K562 (cell line): Measurements from ENCODE around the gene DNAJC18. TPM values are rescaled to one million over a fixed set of nuclear protein-coding genes. Genes with fewer than 3 reads are reported as not detected.

Source experiments
- GTF2F1 ChIP-seq: IDR thresholded peaks from 2 replicates; pipeline ENCODE4 v1.6.1; 2011; ENCODE audit warnings: low read depth, low read length, improper control_type of control experiment
- KLF10 ChIP-seq: fragments of 250-450 bp; sonication (Bioruptor Pico); IDR thresholded peaks from 2 replicates; pipeline ENCODE4 v1.6.1; 2021; ENCODE audit warnings: matching md5 sums
- MYC ChIP-seq, 2 experiments: fragments of 250-450 bp in 1 of 2; sonication (Bioruptor Pico) in 1 of 2; IDR thresholded peaks; 2 replicates each; pipeline versions ENCODE4 v1.5.1 to v1.6.1; 2012 to 2021; ENCODE audit warnings: low read depth in 2 of 2, borderline replicate concordance in 1 of 2, improper control_type of control experiment in 1 of 2, low read length in 1 of 2, mild to moderate bottlenecking in 1 of 2, moderate library complexity in 1 of 2
- NFATC3 ChIP-seq: fragments of 450-650 bp; IDR thresholded peaks from 2 replicates; pipeline ENCODE4 v1.6.1; 2017; ENCODE audit warnings: mild to moderate bottlenecking
- polyA plus RNA-seq, 8 experiments: library from polyadenylated mRNA; depleted of rRNA in 4 of 8; stranded (reverse) in 5 of 8; unstranded in 3 of 8; fragments of >200 nt; fragmentation: Nextera tagmentation in 2 of 8; fragmentation: Illumina TruSeq in 1 of 8; extraction: Ambion mirVana in 2 of 8; extraction: Trizol in 1 of 8; gene quantifications; 2 replicates each; pipeline versions ENCODE4 v1.2.1 to v1.2.3, GENCODE V29; 2011 to 2014; ENCODE audit warnings: inconsistent platforms in 1 of 8, missing spikeins in 1 of 8
- total RNA-seq, 7 experiments: library from RNA; depleted of rRNA in 6 of 7; stranded (reverse); fragments of >200 nt in 6 of 7; fragmentation: Illumina TruSeq in 2 of 7; extraction: Trizol in 2 of 7; gene quantifications; 2 replicates each; pipeline versions ENCODE4 v1.2.1 to v1.2.3, GENCODE V29; 2011 to 2021; ENCODE audit warnings: low replicate concordance in 1 of 7
- TF ChIP-seq, protein P1 (sequence below): fragments of 450-650 bp; IDR thresholded peaks from 2 replicates; pipeline ENCODE4 v1.6.1; 2016; ENCODE audit warnings: low read depth
- TF ChIP-seq, protein P2 (sequence below): sonication (generic); formaldehyde crosslinking; IDR thresholded peaks from 2 replicates; pipeline ENCODE4 v1.8.0; 2022; ENCODE audit warnings: mild to moderate bottlenecking, missing genetic modification reagents, borderline replicate concordance
- TF ChIP-seq, protein P3 (sequence below): fragments of 150-350 bp; conservative IDR thresholded peaks from 2 replicates; pipeline ENCODE4 v1.6.1; 2014; ENCODE audit warnings: low read length
- TF ChIP-seq, protein P4 (sequence below): fragments of 250-450 bp; sonication (Bioruptor Pico); IDR thresholded peaks from 2 replicates; pipeline ENCODE4 v1.4.0; 2020; ENCODE audit warnings: borderline replicate concordance

DNAJC18 gene
- total and polyA plus RNA-seq, 9 of the 15 experiments (the other 6 are each of a cell fraction or from before 2014, with no cell fraction given): 1.5 to 13.3 (median 7.5) TPM

DNA sequence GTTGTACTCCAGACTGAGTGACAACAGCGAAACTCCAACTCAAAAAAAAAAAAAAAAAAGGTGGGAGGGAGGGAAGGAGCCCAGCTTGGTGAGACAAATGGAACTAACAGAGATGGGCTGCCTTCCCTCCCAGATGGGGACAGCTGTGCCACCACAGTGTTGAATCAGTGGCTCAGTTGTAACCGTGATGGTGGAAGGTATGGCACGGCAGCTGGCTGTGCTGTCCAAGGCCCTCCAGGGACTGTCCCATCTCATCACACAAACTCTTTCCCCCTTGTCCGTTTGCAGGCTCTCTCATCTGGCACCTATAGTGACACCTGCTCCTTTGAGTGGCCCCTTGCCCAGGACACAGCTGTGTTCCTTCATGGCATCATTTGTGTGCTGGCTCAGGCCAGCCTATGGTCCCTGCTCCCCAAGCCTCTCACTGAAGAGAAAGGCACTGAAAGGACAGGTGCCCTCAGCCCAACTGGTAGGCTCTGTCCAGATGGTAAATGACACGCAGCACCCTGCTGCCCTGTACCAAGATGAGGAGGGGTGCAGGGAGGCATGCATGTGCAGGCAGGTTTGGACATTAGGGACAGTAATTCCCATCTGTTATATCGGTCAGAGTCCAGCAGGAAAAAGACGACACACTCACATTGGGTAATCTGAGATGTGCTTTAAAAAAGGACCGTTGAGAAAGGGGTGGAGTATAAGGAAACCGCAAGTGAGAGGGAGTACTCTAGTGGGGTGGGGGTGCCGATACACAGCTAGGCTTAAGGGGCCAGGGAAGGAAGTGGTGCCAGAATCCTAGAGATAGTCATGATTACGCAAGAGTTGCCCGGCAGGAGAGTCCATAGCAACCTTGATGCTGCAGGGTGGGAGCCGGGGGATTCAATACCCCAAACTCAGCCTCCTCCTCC lies 35.8 kb upstream of the DNAJC18 start (continued):
- TF ChIP-seq, protein P1, sequence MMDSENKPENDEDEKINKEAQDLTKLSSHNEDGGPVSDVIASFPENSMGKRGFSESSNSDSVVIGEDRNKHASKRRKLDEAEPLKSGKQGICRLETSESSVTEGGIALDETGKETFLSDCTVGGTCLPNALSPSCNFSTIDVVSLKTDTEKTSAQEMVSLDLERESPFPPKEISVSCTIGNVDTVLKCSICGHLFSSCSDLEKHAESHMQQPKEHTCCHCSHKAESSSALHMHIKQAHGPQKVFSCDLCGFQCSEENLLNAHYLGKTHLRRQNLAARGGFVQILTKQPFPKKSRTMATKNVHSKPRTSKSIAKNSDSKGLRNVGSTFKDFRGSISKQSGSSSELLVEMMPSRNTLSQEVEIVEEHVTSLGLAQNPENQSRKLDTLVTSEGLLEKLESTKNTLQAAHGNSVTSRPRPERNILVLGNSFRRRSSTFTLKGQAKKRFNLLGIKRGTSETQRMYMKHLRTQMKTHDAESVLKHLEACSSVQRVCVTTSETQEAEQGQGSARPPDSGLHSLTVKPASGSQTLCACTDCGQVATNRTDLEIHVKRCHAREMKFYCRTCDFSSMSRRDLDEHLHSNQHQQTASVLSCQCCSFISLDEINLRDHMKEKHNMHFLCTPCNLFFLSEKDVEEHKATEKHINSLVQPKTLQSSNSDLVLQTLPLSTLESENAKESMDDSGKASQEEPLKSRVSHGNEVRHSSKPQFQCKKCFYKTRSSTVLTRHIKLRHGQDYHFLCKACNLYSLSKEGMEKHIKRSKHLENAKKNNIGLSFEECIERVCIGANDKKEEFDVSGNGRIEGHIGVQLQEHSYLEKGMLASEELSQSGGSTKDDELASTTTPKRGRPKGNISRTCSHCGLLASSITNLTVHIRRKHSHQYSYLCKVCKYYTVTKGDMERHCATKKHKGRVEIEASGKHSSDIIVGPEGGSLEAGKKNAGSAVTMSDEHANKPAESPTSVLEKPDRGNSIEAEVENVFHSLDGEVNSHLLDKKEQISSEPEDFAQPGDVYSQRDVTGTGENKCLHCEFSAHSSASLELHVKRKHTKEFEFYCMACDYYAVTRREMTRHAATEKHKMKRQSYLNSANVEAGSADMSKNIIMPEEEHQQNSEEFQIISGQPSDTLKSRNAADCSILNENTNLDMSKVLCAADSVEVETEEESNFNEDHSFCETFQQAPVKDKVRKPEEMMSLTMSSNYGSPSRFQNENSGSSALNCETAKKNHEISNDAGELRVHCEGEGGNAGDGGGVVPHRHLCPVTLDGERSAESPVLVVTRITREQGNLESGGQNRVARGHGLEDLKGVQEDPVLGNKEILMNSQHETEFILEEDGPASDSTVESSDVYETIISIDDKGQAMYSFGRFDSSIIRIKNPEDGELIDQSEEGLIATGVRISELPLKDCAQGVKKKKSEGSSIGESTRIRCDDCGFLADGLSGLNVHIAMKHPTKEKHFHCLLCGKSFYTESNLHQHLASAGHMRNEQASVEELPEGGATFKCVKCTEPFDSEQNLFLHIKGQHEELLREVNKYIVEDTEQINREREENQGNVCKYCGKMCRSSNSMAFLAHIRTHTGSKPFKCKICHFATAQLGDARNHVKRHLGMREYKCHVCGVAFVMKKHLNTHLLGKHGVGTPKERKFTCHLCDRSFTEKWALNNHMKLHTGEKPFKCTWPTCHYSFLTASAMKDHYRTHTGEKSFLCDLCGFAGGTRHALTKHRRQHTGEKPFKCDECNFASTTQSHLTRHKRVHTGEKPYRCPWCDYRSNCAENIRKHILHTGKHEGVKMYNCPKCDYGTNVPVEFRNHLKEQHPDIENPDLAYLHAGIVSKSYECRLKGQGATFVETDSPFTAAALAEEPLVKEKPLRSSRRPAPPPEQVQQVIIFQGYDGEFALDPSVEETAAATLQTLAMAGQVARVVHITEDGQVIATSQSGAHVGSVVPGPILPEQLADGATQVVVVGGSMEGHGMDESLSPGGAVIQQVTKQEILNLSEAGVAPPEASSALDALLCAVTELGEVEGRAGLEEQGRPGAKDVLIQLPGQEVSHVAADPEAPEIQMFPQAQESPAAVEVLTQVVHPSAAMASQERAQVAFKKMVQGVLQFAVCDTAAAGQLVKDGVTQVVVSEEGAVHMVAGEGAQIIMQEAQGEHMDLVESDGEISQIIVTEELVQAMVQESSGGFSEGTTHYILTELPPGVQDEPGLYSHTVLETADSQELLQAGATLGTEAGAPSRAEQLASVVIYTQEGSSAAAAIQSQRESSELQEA: no peak
- TF ChIP-seq NFATC3: no peak
- no peak for TF ChIP-seq KLF10 (CRISPR knock-in tag)
- TF ChIP-seq MYC (IDR thresholded peaks at IDR 0.05; ENCODE audit: low read depth, low read length): peak; percentile 56; the same call in 1 of the 2 replicates
- TF ChIP-seq MYC (CRISPR knock-in tag; IDR thresholded peaks at IDR 0.05; ENCODE audit: borderline replicate concordance, low read depth): 0 out of 2 replicates have a peak, but pooled peaks have one; percentile 49
- TF ChIP-seq, protein P2, sequence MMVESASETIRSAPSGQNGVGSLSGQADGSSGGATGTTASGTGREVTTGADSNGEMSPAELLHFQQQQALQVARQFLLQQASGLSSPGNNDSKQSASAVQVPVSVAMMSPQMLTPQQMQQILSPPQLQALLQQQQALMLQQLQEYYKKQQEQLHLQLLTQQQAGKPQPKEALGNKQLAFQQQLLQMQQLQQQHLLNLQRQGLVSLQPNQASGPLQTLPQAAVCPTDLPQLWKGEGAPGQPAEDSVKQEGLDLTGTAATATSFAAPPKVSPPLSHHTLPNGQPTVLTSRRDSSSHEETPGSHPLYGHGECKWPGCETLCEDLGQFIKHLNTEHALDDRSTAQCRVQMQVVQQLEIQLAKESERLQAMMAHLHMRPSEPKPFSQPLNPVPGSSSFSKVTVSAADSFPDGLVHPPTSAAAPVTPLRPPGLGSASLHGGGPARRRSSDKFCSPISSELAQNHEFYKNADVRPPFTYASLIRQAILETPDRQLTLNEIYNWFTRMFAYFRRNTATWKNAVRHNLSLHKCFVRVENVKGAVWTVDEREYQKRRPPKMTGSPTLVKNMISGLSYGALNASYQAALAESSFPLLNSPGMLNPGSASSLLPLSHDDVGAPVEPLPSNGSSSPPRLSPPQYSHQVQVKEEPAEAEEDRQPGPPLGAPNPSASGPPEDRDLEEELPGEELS (CRISPR knock-in tag): no peak
- no peak for TF ChIP-seq GTF2F1
- TF ChIP-seq, protein P3, sequence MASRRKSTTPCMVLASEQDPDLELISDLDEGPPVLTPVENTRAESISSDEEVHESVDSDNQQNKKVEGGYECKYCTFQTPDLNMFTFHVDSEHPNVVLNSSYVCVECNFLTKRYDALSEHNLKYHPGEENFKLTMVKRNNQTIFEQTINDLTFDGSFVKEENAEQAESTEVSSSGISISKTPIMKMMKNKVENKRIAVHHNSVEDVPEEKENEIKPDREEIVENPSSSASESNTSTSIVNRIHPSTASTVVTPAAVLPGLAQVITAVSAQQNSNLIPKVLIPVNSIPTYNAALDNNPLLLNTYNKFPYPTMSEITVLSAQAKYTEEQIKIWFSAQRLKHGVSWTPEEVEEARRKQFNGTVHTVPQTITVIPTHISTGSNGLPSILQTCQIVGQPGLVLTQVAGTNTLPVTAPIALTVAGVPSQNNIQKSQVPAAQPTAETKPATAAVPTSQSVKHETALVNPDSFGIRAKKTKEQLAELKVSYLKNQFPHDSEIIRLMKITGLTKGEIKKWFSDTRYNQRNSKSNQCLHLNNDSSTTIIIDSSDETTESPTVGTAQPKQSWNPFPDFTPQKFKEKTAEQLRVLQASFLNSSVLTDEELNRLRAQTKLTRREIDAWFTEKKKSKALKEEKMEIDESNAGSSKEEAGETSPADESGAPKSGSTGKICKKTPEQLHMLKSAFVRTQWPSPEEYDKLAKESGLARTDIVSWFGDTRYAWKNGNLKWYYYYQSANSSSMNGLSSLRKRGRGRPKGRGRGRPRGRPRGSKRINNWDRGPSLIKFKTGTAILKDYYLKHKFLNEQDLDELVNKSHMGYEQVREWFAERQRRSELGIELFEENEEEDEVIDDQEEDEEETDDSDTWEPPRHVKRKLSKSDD: no peak
- TF ChIP-seq, protein P4, sequence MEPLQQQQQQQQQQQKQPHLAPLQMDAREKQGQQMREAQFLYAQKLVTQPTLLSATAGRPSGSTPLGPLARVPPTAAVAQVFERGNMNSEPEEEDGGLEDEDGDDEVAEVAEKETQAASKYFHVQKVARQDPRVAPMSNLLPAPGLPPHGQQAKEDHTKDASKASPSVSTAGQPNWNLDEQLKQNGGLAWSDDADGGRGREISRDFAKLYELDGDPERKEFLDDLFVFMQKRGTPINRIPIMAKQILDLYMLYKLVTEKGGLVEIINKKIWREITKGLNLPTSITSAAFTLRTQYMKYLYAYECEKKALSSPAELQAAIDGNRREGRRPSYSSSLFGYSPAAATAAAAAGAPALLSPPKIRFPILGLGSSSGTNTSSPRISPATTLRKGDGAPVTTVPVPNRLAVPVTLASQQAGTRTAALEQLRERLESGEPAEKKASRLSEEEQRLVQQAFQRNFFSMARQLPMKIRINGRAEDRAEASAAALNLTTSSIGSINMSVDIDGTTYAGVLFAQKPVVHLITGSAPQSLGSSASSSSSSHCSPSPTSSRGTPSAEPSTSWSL: no peak
